Hepatocyte (in vitro differentiated cells): ENCODE data around the gene SCRT2. TPM values are rescaled to one million over a fixed set of nuclear protein-coding genes. Genes with fewer than 3 reads are reported as not detected.
A peak's percentile ranks its signal among the peaks of the same experiment; 100 is the strongest.

ENCODE experiments used
- DNase-seq: peaks from one replicate; pipeline ENCODE4 v3.0.0-alpha.2; 2016; ENCODE audit warnings: low spot score
- H2AFZ ChIP-seq: fragments of 200-600 bp; sonication (generic); 2 replicates; pipeline ENCODE4 v1.6.0; 2016; ENCODE audit warnings: antibody characterized with exemption, mild to moderate bottlenecking
- H3K27ac ChIP-seq: fragments of 200-600 bp; sonication (generic); 2 replicates; pipeline ENCODE4 v1.5.1; 2016; ENCODE audit warnings: mild to moderate bottlenecking
- H3K27me3 ChIP-seq: fragments of 200-600 bp; sonication (generic); 2 replicates; pipeline ENCODE4 v1.6.1; 2016
- H3K36me3 ChIP-seq: fragments of 200-600 bp; sonication (generic); replicated peaks from 2 replicates; pipeline ENCODE4 v1.5.1; 2016; ENCODE audit warnings: low read depth; ENCODE audit not compliant: insufficient read depth
- H3K4me1 ChIP-seq: fragments of 200-600 bp; sonication (generic); 2 replicates; pipeline ENCODE4 v1.5.1; 2016; ENCODE audit warnings: mild to moderate bottlenecking, moderate library complexity; ENCODE audit not compliant: insufficient read depth
- H3K4me2 ChIP-seq: fragments of 200-600 bp; sonication (generic); 2 replicates; pipeline ENCODE4 v1.6.0; 2016
- H3K4me3 ChIP-seq: fragments of 200-600 bp; sonication (generic); 2 replicates; pipeline ENCODE4 v1.5.1; 2016; ENCODE audit warnings: mild to moderate bottlenecking
- H3K79me2 ChIP-seq: fragments of 200-600 bp; sonication (generic); 2 replicates; pipeline ENCODE4 v1.6.0; 2017; ENCODE audit warnings: mild to moderate bottlenecking
- H3K9me2 ChIP-seq: fragments of 200-600 bp; sonication (generic); replicated peaks from 2 replicates; pipeline ENCODE4 v1.6.0; 2017; ENCODE audit warnings: mild to moderate bottlenecking; ENCODE audit not compliant: insufficient read depth
- H3K9me3 ChIP-seq: fragments of 200-600 bp; sonication (generic); 2 replicates; pipeline ENCODE4 v1.5.1; 2016; ENCODE audit warnings: low read depth, mild to moderate bottlenecking
- H4K20me1 ChIP-seq: fragments of 200-600 bp; sonication (generic); 2 replicates; pipeline ENCODE4 v1.6.0; 2016; ENCODE audit warnings: mild to moderate bottlenecking; ENCODE audit not compliant: insufficient read depth, poor library complexity, severe bottlenecking
- CTCF ChIP-seq: fragments of 200-600 bp; sonication (generic); IDR thresholded peaks from 2 replicates; pipeline ENCODE4 v1.5.1; 2016; ENCODE audit warnings: antibody characterized with exemption, mild to moderate bottlenecking; ENCODE audit not compliant: poor library complexity
- EZH2 ChIP-seq: fragments of 200-600 bp; sonication (generic); IDR thresholded peaks from 2 replicates; pipeline ENCODE4 v1.6.1; 2016; ENCODE audit warnings: antibody characterized with exemption, mild to moderate bottlenecking, borderline replicate concordance
- EZH2phosphoT487 ChIP-seq: fragments of 200-600 bp; sonication (generic); IDR thresholded peaks from one replicate; pipeline ENCODE4 v1.6.1; 2018; ENCODE audit warnings: antibody characterized with exemption, mild to moderate bottlenecking, low read depth, moderate library complexity; ENCODE audit not compliant: unreplicated experiment, severe bottlenecking
- WGBS: methylation state at CpG from one replicate; pipeline ENCODE4 v1.1.6; 2016; ENCODE audit warnings: low lambda C conversion rate; ENCODE audit errors: missing lambda C conversion rate; 5-methylcytosine and 5-hydroxymethylcytosine counted together
- polyA plus RNA-seq: library from polyadenylated mRNA; unstranded; fragments of >200 nt; fragmentation: Nextera tagmentation; extraction: Ambion mirVana; gene quantifications from 2 replicates; pipeline ENCODE4 v1.2.1, GENCODE V29; 2016
- total RNA-seq: library from RNA; depleted of rRNA; stranded (reverse); fragments of >200 nt; gene quantifications from 2 replicates; pipeline ENCODE4 v1.2.3, GENCODE V29; 2014

The SCRT2 gene
- total and polyA plus RNA-seq, 2 experiments from 2014 or later, result not detected

GRCh38 chr20:654417-654750 is 21.2 kb downstream of the SCRT2 start:
- WGBS, result 92% methylated on average over 3 of the region's 3 CpGs
- H3K9me3 ChIP-seq, result no peaks in the 10 kb centered on the region
- no peak overlapping the region for H2AFZ ChIP-seq
- no peak for TF ChIP-seq EZH2
- no peak for TF ChIP-seq CTCF
- no peak for TF ChIP-seq EZH2phosphoT487
- peaks cover 10% of the 10 kb centered on the region for H3K4me1 ChIP-seq
- no peak overlapping the region for H3K4me2 ChIP-seq
- no peak overlapping the region for H3K27ac ChIP-seq
- no peaks in the 10 kb centered on the region for H3K9me2 ChIP-seq
- no peaks in the 10 kb centered on the region for H4K20me1 ChIP-seq
- H3K27me3 ChIP-seq, result peaks cover 28% of the 10 kb centered on the region
- no peaks in the 10 kb centered on the region for H3K36me3 ChIP-seq
- no peak for DNase-seq
- H3K4me3 ChIP-seq, result no peak overlapping the region
- H3K79me2 ChIP-seq, result peaks cover 4% of the 10 kb centered on the region

- H3K79me2 ChIP-seq, result peaks cover 4% of the 10 kb centered on the region
- H3K4me3 ChIP-seq, result peak overlapping the region; percentile 63
- 39% methylated on average over 27 of the region's 31 CpGs for WGBS
- H3K9me2 ChIP-seq, result no peaks in the 10 kb centered on the region
- peak overlapping the region; percentile 88 for H3K27ac ChIP-seq
- no peak for DNase-seq
- TF ChIP-seq EZH2phosphoT487 (no peak), CTCF (no peak), EZH2 (no peak)
- peaks cover 10% of the 10 kb centered on the region for H3K4me1 ChIP-seq
- H3K9me3 ChIP-seq, result no peaks in the 10 kb centered on the region
- peak overlapping the region; percentile 89 for H3K4me2 ChIP-seq
- no peaks in the 10 kb centered on the region for H4K20me1 ChIP-seq
- no peaks in the 10 kb centered on the region for H3K36me3 ChIP-seq
- peak overlapping the region; percentile 49 for H2AFZ ChIP-seq
- peaks cover 22% of the 10 kb centered on the region for H3K27me3 ChIP-seq
Measured at GRCh38 chr20:653590-654416, 21.8 kb downstream of the SCRT2 start.

- H3K27ac ChIP-seq, result peak within 1 kb of the TSS; percentile 88
- no peaks in the 10 kb centered on the region for H3K36me3 ChIP-seq
- peaks cover 4% of the 10 kb centered on the region for H3K79me2 ChIP-seq
- peak within 1 kb of the TSS; percentile 89 for H3K4me2 ChIP-seq
- H2AFZ ChIP-seq, result peak within 1 kb of the TSS; percentile 75
- H3K9me3 ChIP-seq, result no peaks in the 10 kb centered on the region
- H4K20me1 ChIP-seq, result no peaks in the 10 kb centered on the region
- 0% methylated on average over 1 of the region's 74 CpGs for WGBS
- no peaks in the 10 kb centered on the region for H3K9me2 ChIP-seq
- H3K4me3 ChIP-seq, result peak within 1 kb of the TSS; percentile 63
- H3K4me1 ChIP-seq, result peaks cover 10% of the 10 kb centered on the region
- peak; percentile 64 for TF ChIP-seq CTCF
- no peak for TF ChIP-seq EZH2phosphoT487
- TF ChIP-seq EZH2, result no peak
- H3K27me3 ChIP-seq, result peaks cover 16% of the 10 kb centered on the region
- peak; percentile 96 for DNase-seq
Measured at GRCh38 chr20:653110-653589, 22.5 kb downstream of the SCRT2 start, which contains the start of gene SRXN1. Gene SRXN1, minus strand, starts transcription at chr20:653200. Its CDS starts 15 bp downstream, at chr20:653185.
